ENCODE data around the gene RIN1.
A peak's percentile ranks its signal among the peaks of the same experiment; 100 is the strongest.
"Not testable (repeated sequence)": the region's sequence is repeated elsewhere in the genome, so short reads cannot be mapped to it uniquely, and the experiment has no call there.

RIN1 gene

GRCh38 chr11:66334605-66335442 is 1.4 kb downstream of the RIN1 start:
- no peak for DNase-seq

DNA sequence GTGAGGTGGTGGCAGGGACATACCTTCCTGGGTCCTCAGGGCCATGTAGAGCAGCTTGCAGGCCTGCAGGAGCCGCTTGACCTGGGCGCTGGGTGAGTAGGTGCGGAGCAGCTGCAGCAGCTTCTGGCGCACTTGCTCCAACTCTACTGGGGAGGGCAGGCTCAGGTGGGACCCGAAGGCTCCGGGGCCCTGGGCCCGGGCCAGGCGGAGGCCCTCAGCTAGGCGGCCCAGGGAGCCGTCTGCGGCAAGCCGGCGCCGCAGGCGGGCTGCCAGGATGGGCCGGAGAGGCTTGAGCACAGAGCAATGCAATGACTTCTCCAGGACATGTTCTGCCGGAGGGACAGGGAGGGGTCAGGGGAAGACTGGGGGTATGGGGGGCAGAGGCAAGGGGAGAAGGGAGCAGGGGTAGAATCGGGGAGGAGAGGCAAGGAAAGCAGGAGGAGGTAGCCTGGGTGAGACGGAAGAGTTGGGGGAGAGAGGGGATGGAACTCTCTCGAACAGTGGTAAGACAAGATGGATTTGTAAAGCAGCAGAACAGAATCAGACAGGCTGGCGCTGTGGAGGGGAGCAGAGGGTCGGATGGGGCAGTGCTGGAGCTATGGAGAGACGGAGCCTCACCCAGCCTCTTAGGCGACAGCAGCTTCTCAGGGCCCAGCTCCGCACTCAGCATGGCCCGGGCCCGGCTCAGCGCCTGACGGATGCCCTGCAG is 2.2 kb downstream of the RIN1 start:
- DNase-seq = no peak

- DNase-seq = no peak
Observed at GRCh38 chr11:66333220-66333877, 2.9 kb downstream of the RIN1 start.

DNA sequence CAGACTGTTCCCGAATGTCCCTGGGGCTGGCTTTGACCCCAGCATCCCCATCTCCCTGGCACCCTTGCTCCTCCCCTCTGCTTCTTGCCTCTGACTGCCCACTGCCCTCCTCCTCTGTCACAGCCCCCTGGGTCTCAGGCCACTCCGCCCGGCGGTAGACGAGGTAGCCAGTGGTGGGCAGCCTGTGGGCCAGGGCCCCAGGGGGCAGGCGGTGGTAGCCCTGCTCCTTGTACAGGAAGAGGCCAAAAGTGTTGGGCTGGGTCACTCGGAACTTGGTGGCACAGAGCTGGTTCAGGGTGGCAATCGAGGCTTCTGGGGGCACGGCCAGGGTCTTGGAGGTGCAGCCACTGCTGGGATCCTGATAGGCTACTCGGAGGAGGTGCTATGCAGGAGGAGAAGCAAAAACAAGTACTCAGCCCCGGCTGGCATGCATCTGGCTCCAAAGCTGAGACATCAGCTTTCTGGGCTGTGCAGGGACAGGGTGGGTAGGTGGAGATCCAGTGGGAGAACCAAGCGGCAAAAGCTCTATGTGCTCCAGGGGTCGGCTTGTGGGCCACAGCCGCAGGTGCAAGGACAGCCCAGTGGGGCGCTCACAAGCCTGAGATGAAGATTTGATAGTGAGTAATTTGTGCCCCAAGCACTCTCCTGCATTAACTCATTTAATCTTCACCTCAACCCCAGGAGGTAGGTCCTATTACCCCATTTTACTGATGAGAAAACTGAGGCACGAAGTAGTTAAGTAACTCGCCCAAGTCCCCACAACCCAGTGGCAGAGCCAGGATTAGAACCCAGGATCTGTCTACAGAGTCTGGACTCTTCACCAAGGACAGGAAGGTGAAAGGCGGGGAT is 3.6 kb downstream of the RIN1 start:
- no peak for DNase-seq

GRCh38 chr11:66331542-66332370 is 4.5 kb downstream of the RIN1 start:
- no peak for DNase-seq

DNA sequence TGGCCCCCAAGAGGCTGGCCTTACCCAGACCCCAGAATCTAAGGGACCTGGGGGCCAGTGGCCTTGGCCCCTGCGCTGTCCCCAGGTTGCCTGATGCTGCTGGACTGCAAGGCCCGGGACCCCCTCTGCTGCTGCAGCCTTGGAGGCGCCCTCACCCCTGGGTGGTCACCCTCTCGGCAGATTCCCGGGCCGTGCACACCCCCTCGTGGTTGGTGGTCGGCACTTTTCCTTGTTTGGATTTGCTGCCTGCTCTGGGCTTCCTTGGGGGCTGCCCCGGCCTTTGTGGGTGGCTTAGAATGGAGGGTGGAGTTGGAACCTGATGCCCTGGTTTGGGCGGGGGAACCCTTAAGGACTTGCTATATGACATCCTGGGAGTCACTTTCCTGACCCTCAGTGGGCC is 5.3 kb downstream of the RIN1 start:
- DNase-seq = no peak

DNA sequence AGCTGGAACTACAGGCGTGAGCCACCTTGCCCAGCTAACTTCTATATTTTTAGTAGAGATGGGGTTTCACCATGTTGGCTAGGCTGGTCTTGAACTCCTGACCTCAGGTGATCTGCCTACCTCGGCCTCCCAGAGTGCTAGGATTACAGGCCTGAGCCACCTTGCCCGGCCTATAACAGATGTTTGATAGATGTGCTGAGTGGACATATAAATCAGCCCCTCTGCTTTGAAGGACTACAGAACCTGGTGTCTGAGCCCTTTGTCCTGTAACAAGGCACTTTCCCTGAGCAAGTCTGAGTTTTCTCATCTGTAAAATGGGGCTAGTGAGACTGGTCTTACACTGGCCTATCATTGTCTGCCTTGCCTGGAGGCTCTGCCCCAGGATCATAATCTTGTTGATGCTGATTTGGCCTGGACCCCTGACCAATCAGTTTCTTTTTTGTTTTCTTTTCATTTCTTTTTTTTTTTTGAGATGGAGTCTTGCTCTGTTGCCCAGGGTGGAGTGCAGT is 7.0 kb downstream of the RIN1 start:
- no peak for DNase-seq

DNA sequence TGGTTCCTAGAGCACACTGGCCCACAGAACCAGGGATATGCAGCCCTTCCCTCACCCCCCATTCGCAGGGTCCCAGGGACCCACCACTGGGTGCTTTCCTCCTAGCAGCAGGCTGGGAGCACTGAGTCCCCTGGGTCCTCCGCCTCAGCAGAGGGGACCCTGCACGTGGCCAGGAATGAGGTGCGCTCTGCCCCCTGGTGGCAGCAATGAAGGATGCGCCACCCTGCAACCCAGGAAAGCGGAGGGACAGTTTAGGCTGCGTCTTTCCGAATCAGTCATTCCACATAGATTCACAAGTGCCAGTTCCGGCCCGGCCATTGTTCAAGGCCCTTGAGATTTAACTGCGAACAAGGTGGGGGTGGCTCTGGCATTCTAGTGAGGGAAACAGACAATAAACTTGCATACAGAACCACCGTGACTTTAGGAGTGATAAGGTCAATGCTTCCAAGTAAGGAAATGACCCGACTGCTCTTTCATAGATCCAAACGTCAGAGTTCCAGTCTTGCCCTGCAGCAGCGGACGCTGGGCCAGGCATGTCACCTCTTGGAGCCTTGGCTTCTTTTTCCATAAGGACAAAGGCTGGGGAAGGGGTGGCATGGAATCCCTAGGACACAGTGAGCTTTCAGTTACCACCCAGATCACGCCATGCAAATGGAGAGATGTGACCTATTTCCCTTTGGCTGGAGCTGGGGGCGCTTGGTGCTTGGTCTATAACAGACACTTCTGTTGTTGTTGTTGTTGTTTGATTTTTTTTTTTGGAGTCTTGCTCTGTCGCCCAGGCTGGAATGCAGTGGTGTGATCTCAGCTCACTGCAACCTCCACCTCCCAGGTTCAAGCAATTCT is 7.7 kb downstream of the RIN1 start:
- DNase-seq = peak; percentile 60

DNA sequence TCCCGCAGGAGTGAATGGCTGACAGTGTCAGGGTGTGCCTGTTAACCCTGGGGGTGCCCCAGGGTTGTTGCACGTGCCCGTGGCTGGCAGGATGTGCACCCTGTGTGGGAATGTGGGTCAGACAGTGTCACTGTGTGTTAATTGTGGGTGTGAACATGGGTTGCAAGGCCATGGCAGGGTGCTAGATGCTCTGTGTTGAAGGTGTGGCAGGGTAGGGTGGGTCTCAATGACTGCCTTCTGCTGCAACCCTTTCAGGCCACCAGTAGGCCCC is 8.3 kb downstream of the RIN1 start:
- no peak for DNase-seq

- DNase-seq = no peak
Observed at GRCh38 chr11:66327171-66328030, 8.8 kb downstream of the RIN1 start.

- DNase-seq = no peak
Observed at GRCh38 chr11:66326261-66327111, 9.7 kb downstream of the RIN1 start.

DNA sequence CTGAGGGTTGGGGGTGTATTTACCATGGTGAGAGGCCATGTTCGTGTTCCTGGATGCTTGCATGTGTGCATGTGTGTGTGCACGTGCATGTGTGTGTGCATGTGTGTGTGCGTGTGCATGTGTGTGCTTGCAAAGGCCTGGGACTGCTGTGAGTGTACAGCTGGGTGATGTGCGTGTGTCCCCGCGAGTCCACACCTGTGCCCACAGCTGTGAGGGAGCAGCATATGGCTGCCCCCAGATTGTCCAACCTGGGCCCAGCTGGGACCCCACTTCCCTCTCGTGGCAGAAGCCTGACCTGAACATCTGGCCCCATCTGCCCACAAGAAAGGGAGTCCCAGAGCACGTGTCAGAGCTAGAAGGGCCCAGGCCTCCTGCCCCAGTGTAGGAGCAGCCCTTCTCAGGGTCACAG is 11.0 kb downstream of the RIN1 start:
- no peak for DNase-seq

- no peak for DNase-seq
Observed at GRCh38 chr11:66324664-66325063, 11.6 kb downstream of the RIN1 start.

- DNase-seq = no peak
Observed at GRCh38 chr11:66323684-66324083, 12.6 kb downstream of the RIN1 start.

DNA sequence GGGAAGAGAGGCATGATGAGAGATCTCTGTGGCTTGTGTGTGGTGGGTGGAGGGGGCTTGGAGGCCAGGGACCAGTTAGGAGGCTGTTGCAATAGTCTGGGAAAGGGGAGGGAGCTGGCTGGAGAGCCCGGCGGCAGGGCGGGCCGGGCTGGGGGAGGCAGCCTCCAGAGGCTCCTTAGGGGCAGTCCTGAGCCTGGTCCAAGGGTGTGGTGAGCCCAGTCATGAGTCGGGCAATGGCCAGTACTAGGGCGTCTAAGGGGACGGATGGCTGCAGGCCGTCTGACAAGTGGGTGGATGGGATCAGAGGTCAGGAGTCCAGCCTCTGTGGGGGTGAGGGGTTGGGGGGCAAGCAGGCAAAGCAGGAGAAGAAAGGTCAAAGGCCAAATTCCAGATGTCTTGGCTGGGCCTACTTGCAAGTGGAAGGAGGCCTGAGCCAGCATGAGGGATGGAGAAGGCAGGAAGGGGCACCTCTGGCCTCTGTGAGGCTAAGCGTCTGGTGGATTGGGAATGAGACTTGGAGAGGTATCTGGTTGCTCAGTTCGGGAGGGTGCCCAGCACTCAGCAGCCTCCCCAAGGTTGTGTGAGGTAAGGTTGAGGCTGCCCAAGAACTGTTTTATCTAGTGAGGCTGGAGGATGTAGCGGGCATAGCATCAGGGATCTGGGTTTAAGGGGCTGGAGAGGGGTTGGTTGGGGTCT is 13.4 kb downstream of the RIN1 start:
- DNase-seq = no peak

GRCh38 chr11:66321606-66322005 is 14.6 kb downstream of the RIN1 start:
- no peak for DNase-seq

GRCh38 chr11:66320748-66321147 is 15.5 kb downstream of the RIN1 start:
- not testable (repeated sequence) for DNase-seq

DNA sequence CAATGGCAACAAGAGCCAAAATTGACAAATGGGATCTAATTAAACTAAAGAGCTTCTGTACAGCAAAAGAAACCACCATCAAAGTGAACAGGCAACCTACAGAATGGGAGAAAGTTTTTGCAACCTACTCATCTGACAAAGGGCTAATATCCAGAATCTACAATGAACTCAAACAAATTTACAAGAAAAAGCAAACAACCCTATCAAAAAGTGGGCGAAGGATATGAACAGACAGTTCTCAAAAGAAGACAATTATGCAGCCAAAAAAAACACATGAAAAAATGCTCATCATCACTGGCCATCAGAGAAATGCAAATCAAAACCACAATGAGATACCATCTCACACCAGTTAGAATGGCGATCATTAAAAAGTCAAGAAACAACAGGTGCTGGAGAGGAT is 15.9 kb downstream of the RIN1 start:
- not testable (repeated sequence) for DNase-seq
